Gastroesophageal sphincter (tissue), 3 donors: ENCODE data around the gene MTTP.

Experiments used
- CTCF ChIP-seq, 4 experiments: fragments of 200-600 bp in 2 of 4; fragments of 450-650 bp in 2 of 4; sonication (generic) in 1 of 4; IDR thresholded peaks; one replicate each; pipeline ENCODE4 v1.5.1; 2017 to 2019; ENCODE audit warnings: antibody characterized with exemption in 4 of 4, mild to moderate bottlenecking in 2 of 4, moderate library complexity in 2 of 4
- EP300 ChIP-seq: sonication (generic); formaldehyde crosslinking; IDR thresholded peaks from one replicate; pipeline ENCODE4 v1.6.1; 2017; ENCODE audit warnings: antibody characterized with exemption, mild to moderate bottlenecking
- POLR2A ChIP-seq, 2 donors: fragments of 450-650 bp; IDR thresholded peaks; one replicate each; pipeline ENCODE4 v1.6.1; 2017; ENCODE audit warnings: antibody characterized with exemption in 2 of 2, mild to moderate bottlenecking in 2 of 2, moderate library complexity in 1 of 2
- POLR2AphosphoS5 ChIP-seq: sonication (generic); formaldehyde crosslinking; IDR thresholded peaks from one replicate; pipeline ENCODE4 v1.6.1; 2017; ENCODE audit warnings: antibody characterized with exemption

GRCh38 chr4:99594818-99595217, 20.2 kb downstream of the MTTP start:
- no peak for TF ChIP-seq CTCF (IDR thresholded peaks at IDR 0.05)
- TF ChIP-seq POLR2A (IDR thresholded peaks at IDR 0.05): no peak
- no peak for TF ChIP-seq EP300
- TF ChIP-seq POLR2AphosphoS5: no peak
